Measurements from ENCODE around the gene PLEKHH2.

The PLEKHH2 gene

DNA sequence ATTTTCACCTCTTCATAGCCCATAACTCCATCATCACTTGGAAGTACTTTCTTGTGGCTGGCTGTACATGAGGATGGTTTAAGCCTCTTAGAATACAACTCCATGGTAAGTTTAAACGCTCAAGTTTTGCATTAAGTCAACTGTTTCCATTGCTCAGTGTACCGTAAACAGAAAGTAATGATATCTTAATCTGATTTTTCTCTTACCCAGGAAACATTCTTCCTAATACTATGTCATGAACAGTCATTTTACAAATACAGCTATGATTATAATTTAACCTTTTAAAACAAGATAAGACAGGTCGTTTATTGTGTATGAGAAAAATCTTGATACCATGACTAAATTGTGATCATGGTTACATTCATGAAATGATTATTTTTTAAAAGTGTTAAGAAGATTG is 125.2 kb downstream of the PLEKHH2 start:
- no peak for DNase-seq (ENCODE audit: low read depth)

DNA sequence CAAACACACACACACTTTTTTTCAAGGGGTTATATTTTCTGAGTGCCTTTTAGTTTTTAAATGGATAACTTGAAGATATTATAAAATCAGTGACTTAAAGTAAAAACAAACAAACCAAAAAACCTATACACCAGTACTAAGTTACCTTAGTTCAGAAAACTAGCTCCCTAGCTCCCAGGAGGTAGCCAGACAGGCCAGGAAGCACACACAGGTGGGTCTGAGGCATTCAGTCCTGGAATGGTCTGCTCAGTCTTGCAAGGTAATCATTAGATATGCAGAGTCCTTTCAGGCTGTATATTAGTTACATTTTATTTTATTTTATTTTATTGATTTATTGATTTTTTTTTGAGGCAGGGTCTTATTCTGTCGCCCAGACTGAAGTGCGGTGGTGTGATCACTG is 126.0 kb downstream of the PLEKHH2 start:
- no peak for DNase-seq (ENCODE audit: low read depth)

DNA sequence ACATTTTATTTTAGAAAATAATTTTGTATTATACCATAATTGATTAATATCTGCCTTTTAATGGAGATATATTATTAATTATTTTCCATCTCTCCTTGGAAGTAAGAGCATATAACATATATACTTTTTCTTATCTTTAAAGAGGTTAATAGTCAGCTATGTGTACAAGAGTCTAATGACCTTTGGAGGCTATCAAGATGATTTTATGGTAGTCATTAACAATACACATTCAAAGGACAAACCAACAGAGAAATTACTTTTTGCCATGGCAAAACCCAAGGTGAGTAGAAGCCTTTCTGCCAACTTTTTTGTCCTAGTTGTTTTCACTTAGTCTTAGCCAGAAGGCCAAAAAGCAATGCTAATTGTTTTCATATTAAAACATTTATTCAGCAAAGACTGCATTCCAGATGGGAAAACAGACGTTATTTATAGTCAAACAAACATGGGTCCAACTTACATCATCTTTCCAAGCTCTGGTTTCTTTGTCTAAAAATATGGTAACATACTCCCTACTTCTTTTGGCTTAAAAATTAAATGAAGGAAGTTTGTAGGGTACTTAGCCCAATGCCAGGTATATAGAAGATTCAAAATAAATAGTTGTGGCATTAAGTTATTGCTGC is 127.1 kb downstream of the PLEKHH2 start:
- DNase-seq (ENCODE audit: low read depth): no peak

DNA sequence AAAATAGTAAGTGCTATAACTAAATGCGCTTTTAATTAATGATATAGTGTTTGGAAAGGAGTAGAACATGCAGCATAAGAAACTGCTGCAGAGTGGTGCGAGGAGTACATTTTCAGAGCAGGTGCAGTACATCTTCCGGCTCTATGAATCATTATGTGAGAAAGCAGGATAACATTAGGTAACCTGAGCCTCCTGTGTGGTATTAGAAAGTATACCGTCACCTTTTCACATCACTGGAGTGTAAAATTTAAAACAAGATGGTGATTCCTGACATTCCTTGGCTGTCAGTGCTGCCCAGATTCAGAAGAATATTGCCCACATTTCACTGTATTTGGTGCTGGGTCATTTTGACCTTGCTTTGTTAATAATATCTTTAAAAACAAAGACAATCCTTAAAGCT is 128.9 kb downstream of the PLEKHH2 start:
- DNase-seq (ENCODE audit: low read depth): no peak

DNA sequence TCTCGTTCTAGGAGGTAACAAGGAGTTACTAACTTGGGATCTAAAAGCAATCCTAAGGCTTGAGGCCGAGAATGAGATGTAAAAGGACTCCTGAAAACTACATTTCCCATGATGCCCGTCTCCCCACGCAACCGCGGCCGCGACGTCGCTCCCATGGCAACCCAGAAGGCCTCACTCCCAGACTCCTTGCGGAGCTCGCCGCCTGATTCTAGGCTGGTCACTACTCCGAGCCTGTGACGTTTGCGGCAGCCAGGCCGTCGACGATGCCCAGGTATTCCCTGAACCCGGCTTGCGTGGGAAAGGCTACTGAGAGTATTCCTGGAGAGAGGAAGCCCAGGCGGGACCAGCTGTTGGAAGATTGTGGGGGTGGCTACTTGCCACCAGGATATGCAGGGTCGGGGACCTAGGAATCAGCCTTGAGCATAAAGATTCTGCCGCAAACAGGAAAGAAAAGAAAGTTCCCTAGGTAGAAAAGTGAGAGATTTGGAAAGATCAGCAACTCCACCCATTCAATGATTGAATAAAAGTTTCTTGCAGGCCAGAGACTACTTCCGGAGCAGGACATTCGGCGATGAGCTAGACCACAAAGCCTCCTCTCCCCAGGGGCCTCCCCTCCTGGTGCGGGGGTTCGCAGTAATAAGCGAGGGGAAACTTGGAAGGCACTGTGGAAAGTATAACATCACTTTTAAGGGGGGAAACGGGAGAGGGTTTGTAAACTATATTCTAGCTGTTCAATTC is 137.0 kb downstream of the PLEKHH2 start, which contains the start of gene DYNC2LI1:
DYNC2LI1 (plus strand) TSS at position 164 of the 738 bp plus-strand sequence; CDS start at position 264, 100 bp downstream.
- DNase-seq (ENCODE audit: low read depth): peak; percentile 57

- DNase-seq (ENCODE audit: low read depth): no peak
Observed at GRCh38 chr2:43774617-43775016, 137.6 kb downstream of the PLEKHH2 start.

GRCh38 chr2:43776324-43776723 is 139.3 kb downstream of the PLEKHH2 start:
- no peak for DNase-seq (ENCODE audit: low read depth)

DNA sequence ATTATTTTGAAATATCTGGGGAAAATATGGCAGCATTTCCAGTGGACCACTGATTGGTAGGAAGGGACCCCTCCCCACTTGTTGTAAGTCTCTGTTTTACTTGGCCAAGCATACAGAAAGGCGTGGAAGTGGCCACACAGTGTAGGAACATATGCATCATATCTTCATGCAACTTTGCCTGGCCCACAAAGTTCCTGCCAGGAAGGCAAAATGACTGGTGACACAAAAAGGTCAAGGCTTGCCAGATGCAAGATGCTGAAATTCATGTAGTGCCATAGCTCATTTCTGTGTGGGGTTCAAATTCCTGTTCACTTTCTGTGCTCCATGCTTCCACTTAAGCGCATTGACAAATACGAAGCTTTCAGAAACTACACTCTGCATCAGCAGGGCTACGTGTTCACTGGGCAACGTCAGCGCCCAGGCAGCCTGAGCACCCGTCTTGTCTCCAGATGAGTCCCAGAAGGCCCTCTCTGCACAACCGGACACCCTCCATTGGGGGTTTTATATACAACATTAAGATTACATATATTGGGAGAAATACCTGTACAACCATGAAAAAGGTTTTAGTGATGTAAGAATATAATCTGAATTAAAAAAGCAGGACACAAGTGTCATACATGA is 140.4 kb downstream of the PLEKHH2 start:
- no peak for DNase-seq (ENCODE audit: low read depth)

- DNase-seq (ENCODE audit: low read depth): no peak
Observed at GRCh38 chr2:43778233-43778632, 141.2 kb downstream of the PLEKHH2 start.

DNA sequence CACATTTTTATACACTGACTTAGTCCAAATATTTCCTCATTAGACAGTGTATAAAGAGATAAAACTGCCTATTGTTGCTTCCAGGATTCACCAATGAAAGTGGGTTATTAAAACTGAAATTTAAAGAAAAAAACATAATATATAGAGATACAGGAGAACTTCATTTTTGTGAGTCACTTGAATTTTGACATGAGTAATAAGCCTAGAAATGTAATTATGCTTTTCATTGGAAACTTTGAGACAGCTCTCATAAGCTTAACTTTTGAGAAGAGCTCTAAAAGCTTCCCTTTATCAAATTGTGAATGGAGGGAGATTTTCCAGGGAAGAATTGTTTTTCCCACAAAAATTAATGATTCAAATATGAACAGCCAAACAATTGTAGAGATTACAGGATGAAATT is 150.8 kb downstream of the PLEKHH2 start:
- no peak for DNase-seq (ENCODE audit: low read depth)

DNA sequence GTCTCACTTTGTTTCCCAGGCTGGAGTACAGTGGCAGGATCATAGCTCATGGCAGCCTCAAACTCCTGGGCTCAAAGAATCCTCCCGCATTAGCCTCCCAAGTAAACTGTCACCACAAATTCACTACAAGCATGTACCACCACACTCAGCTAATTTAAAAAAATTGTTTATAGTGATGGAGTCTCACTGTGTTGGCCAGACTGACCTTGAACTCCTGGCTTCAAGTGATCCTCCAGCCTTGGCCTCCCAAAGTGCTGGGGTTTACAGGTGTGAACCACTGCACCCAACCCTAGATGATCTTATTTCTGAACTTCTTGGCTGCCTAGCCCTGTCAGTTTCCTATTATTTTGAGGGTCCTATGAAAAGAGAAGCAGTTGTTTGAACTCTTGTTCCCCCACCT is 151.6 kb downstream of the PLEKHH2 start:
- no peak for DNase-seq (ENCODE audit: low read depth)

DNA sequence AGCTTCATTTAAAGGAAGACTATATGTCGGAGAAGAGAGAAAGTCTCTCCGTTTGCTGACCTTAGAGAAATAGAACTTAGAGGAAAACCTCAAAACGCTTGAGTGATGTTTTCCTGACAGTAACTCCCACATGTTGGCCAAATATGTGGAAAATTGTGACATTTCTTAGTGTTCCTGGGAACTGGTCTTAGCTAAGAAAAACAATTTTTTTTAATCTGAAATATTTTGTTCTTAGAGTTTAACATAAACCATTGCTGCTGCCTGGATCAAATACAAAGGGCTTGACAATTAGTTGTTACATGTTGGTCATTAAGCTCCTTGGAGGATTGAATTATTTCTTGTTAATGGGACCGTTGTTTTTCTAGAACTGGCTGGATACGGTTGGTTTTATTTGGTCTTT is 153.1 kb downstream of the PLEKHH2 start:
- no peak for DNase-seq (ENCODE audit: low read depth)

GRCh38 chr2:43791035-43791765 is 154.1 kb downstream of the PLEKHH2 start:
- no peak for DNase-seq (ENCODE audit: low read depth)

DNA sequence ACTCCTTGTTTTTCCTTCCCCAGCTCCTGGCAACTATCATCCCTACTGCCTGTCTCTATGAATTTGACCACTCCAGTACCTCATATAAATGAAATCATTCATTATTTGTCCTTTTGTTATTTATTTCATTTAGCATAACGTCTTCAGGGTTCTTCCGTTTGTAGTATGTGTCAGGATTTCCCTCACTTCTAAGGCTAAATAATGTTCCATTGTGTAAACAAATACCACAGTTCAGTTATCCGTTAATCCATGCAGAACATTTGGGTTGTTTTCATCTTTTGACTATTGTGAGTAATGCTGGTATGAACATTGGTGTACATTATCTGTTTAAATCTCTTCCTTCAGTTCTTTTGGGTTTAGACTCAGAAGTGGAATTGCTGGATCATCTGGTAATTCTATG is 155.6 kb downstream of the PLEKHH2 start:
- no peak for DNase-seq (ENCODE audit: low read depth)

GRCh38 chr2:43794956-43795355 is 157.9 kb downstream of the PLEKHH2 start:
- no peak for DNase-seq (ENCODE audit: low read depth)

- no peak for DNase-seq (ENCODE audit: low read depth)
Observed at GRCh38 chr2:43796206-43796605, 159.1 kb downstream of the PLEKHH2 start.

GRCh38 chr2:43798300-43798699 is 161.2 kb downstream of the PLEKHH2 start:
- DNase-seq (ENCODE audit: low read depth): no peak

DNA sequence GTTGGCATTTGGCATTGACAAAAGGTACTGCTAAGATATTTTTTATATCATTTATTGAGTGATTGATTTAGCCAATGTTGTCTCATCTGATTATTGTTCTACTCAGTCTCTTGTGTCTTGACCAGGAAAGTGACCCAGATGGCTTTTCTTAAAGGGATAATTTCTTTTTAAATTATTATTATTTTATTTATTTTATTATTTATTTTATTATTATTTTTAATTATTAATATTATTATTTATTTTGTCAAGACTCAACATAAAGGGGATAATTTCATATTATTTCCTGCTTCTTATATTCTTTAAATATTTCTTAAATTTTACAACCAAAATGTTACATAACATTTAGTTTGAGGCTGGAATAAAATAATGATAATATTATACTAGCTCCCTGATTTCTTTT is 163.8 kb downstream of the PLEKHH2 start:
- DNase-seq (ENCODE audit: low read depth): no peak

DNA sequence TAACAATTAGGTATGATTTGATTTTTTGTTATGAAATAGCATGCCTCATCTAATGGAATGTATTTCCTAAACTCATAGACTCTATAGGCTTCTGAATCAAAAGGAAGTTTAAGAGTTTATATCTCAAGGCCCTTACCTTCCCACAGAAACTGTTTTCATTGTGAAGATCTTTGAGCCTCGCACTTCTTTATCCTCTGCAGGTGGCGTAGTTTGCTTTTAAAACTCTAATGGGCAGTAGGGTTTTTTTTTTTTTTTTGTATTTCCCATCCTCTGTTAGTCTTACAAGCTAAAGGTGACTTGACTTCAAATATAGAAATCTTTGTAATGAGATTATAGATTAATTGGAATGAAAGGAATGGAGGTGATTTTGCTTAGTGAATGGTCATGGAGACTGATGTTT is 165.1 kb downstream of the PLEKHH2 start:
- no peak for DNase-seq (ENCODE audit: low read depth)

- DNase-seq (ENCODE audit: low read depth): no peak
Observed at GRCh38 chr2:43803113-43803512, 166.1 kb downstream of the PLEKHH2 start.

DNA sequence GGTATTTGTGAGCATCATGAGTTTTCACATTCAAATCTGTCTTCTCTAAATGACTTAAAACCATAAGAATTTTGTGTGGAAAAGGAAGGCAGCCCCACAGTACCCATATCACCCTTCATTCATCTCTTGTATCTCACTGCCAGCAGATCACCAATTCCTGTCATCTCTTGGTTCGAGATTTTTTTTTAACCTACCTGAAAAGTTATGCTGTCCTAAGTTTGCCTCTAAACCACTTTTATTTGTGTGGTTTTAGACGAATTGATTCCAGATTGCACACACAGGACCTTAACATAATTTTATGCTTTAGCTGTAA is 169.6 kb downstream of the PLEKHH2 start:
- no peak for DNase-seq (ENCODE audit: low read depth)

DNA sequence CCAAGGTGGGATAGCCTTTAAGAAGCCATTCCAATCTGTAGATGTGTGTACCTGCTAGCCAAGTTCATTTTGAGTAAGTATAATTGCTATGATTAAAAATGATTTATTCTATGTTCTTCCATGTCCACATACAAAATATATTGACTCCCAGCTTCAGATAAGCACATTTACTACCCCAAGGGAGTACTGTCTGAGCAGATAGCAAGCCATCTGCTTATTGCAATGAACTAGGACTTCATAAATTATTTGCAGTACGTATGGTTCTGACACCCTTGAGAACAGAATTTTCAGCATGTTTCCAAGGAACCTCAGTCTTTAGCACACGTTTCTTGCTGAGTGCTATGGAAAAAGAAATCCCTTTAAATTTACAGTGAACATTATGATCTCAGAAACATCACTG is 173.4 kb downstream of the PLEKHH2 start:
- DNase-seq (ENCODE audit: low read depth): no peak

GRCh38 chr2:43810888-43811287 is 173.8 kb downstream of the PLEKHH2 start:
- DNase-seq (ENCODE audit: low read depth): no peak
